ENCODE results near the gene ADRA2B. TPM values are rescaled to one million over a fixed set of nuclear protein-coding genes. Genes with fewer than 3 reads are reported as not detected.

ADRA2B gene
- polyA plus RNA-seq, 2 of the 4 experiments (the other 2 are of a cell fraction), result 0.03 to 0.05 TPM

- H3K4me1 ChIP-seq, result no peaks in the 10 kb centered on the region
- no peak overlapping the region for H3K27ac ChIP-seq
- WGBS (ENCODE audit: missing lambda C conversion rate), result 29% methylated on average over 3 of the region's 5 CpGs
- H3K9me3 ChIP-seq, result no peaks in the 10 kb centered on the region
- FAIRE-seq (no peak), DNase-seq (ENCODE audit: low read depth in 1 of 2, low spot score in 1 of 2) (no peak), ATAC-seq (no peak)
- ChIA-PET CTCF (interaction anchor here (1.4 to 5.1 kb wide), 3 partner anchors 18 to 374 kb away, joined by 3 to 35 read pairs (median 4); partner anchors contain the start of gene ADRA2B), POLR2A (no interaction called here)
- no peak for TF ChIP-seq POLR2A (IDR thresholded peaks at IDR 0.05; ENCODE audit: low read length)
- TF ChIP-seq, protein P1, sequence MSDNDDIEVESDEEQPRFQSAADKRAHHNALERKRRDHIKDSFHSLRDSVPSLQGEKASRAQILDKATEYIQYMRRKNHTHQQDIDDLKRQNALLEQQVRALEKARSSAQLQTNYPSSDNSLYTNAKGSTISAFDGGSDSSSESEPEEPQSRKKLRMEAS (IDR thresholded peaks at IDR 0.05), result no peak
- no peak for TF ChIP-seq HDAC2 (IDR thresholded peaks at IDR 0.05)
- TF ChIP-seq HOXA7 (CRISPR knock-in tag; IDR thresholded peaks at IDR 0.05), result no peak
- TF ChIP-seq ZC3H11A (IDR thresholded peaks at IDR 0.05), result no peak
- no peak for TF ChIP-seq HEYL (CRISPR knock-in tag; IDR thresholded peaks at IDR 0.05)
- no peak for TF ChIP-seq CHD4 (IDR thresholded peaks at IDR 0.05; ENCODE audit: borderline replicate concordance)
- no peak for TF ChIP-seq CBX2 (IDR thresholded peaks at IDR 0.05; ENCODE audit: borderline replicate concordance, low read depth)
- TF ChIP-seq TFCP2L1 (CRISPR knock-in tag; IDR thresholded peaks at IDR 0.05), result no peak
- TF ChIP-seq RAD21 (conservative IDR thresholded peaks at IDR 0.05 in 1 of 2, IDR thresholded peaks at IDR 0.05 in 1 of 2), result no peak
- no peak for TF ChIP-seq RNF2 (IDR thresholded peaks at IDR 0.05; ENCODE audit: borderline replicate concordance, low read depth)
- TF ChIP-seq, protein P2, sequence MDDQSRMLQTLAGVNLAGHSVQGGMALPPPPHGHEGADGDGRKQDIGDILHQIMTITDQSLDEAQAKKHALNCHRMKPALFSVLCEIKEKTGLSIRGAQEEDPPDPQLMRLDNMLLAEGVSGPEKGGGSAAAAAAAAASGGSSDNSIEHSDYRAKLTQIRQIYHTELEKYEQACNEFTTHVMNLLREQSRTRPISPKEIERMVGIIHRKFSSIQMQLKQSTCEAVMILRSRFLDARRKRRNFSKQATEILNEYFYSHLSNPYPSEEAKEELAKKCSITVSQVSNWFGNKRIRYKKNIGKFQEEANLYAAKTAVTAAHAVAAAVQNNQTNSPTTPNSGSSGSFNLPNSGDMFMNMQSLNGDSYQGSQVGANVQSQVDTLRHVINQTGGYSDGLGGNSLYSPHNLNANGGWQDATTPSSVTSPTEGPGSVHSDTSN (IDR thresholded peaks at IDR 0.05), result no peak
- no peak for TF ChIP-seq FOSB (CRISPR knock-in tag; IDR thresholded peaks at IDR 0.05)
- no peak overlapping the region for H3K4me2 ChIP-seq
- H3K4me3 ChIP-seq, result no peak overlapping the region
Observed at GRCh38 chr2:96135621-96136020, 19.2 kb upstream of the ADRA2B start.

GRCh38 chr2:96135171-96135570 is 18.8 kb upstream of the ADRA2B start:
- 50% methylated on average over 9 of the region's 9 CpGs for WGBS (ENCODE audit: missing lambda C conversion rate)
- ATAC-seq, result no peak
- DNase-seq (ENCODE audit: low read depth in 1 of 2, low spot score in 1 of 2), result no peak
- no peak overlapping the region for H3K27ac ChIP-seq
- POLR2A ChIA-PET, result no interaction called here
- no peaks in the 10 kb centered on the region for H3K9me3 ChIP-seq
- TF ChIP-seq FOXS1 (CRISPR knock-in tag; IDR thresholded peaks at IDR 0.05), result no peak
- FAIRE-seq, result no peak
- CTCF ChIA-PET, result interaction anchor here (1.8 to 5.1 kb wide), 2 partner anchors 18 to 374 kb away, joined by 4 to 35 read pairs; partner anchors contain the start of gene ADRA2B
- no peak overlapping the region for H3K4me3 ChIP-seq
- H3K4me2 ChIP-seq, result no peak overlapping the region
- no peaks in the 10 kb centered on the region for H3K4me1 ChIP-seq

DNA sequence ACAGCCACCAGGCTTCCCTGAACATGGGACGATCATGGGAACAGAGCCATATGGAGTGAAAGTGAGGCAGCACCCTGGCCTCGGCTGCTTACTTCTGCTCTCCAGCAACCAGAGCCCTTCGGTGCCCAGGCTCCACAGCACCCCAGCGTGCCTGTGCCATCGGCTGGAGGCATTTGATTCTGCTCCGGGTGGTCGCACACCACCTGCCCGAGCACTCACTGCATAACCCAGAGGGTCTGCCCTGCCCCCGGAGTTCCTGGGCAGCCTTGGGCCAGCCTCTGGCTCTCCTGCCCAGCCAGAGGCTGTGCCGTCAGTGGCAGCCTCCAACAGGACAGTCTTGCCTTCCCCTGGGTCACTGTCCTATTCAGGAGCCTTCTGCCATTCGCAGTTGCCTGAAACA is 18.1 kb upstream of the ADRA2B start:
- ChIA-PET POLR2A (no interaction called here), CTCF (no interaction called here)
- no peak for ATAC-seq
- Histone ChIP-seq H3K9me3 (no peaks in the 10 kb centered on the region), H3K4me2 (no peak overlapping the region), H3K4me1 (no peaks in the 10 kb centered on the region), H3K27ac (no peak overlapping the region), H3K4me3 (no peak overlapping the region)
- WGBS (ENCODE audit: missing lambda C conversion rate), result 42% methylated on average over 9 of the region's 11 CpGs
- DNase-seq (ENCODE audit: low read depth in 1 of 2, low spot score in 1 of 2), result no peak
- no peak for FAIRE-seq
- TF ChIP-seq CHD2 (IDR thresholded peaks at IDR 0.05; ENCODE audit: low read length, partially characterized antibody), result no peak
- TF ChIP-seq JUNB (IDR thresholded peaks at IDR 0.05), result no peak
- no peak for TF ChIP-seq ZFP36 (IDR thresholded peaks at IDR 0.05; ENCODE audit: borderline replicate concordance, partially characterized antibody)
- no peak for TF ChIP-seq E2F6 (IDR thresholded peaks at IDR 0.05; ENCODE audit: borderline replicate concordance, low read depth)
- no peak for TF ChIP-seq ZC3H11A (IDR thresholded peaks at IDR 0.05)
- TF ChIP-seq, protein P2 (IDR thresholded peaks at IDR 0.05), result no peak
